Ramos (cell line): ENCODE data around the gene TBXA2R.

Source experiments
- in situ Hi-C: fragments of 300-500 bp; cut with MboI; formaldehyde crosslinking; loops from one replicate; pipeline ENCODE4 v1.14.3; 2022; ENCODE audit warnings: low sequenced_read_pairs; ENCODE audit not compliant: unreplicated experiment

Gene TBXA2R

GRCh38 chr19:3620817-3621547 lies 14.3 kb upstream of the TBXA2R start:
- in situ Hi-C loops: no loop called here

GRCh38 chr19:3620145-3620816 lies 13.6 kb upstream of the TBXA2R start:
- in situ Hi-C loops: no loop called here

GRCh38 chr19:3619631-3620012 lies 12.9 kb upstream of the TBXA2R start:
- in situ Hi-C loops: loop anchor here (10.0 kb wide), 1 partner anchor 75 kb away; no protein-coding TSS in a partner anchor

GRCh38 chr19:3618811-3619630 lies 12.3 kb upstream of the TBXA2R start:
- in situ Hi-C loops: loop anchor here (10.0 kb wide), 1 partner anchor 74 kb away; no protein-coding TSS in a partner anchor

- in situ Hi-C loops: loop anchor here (10.0 kb wide), 1 partner anchor 73 kb away; no protein-coding TSS in a partner anchor
Observed at GRCh38 chr19:3618144-3618810, 11.6 kb upstream of the TBXA2R start.

GRCh38 chr19:3617463-3617862 lies 10.8 kb upstream of the TBXA2R start:
- in situ Hi-C loops: loop anchor here (10.0 kb wide), 1 partner anchor 73 kb away; no protein-coding TSS in a partner anchor

GRCh38 chr19:3615524-3616135 lies 9.0 kb upstream of the TBXA2R start:
- in situ Hi-C loops: loop anchor here (10.0 kb wide), 1 partner anchor 71 kb away; no protein-coding TSS in a partner anchor

GRCh38 chr19:3614858-3615505 lies 8.3 kb upstream of the TBXA2R start:
- in situ Hi-C loops: loop anchor here (10.0 kb wide), 1 partner anchor 70 kb away; no protein-coding TSS in a partner anchor

- in situ Hi-C loops: loop anchor here (10.0 kb wide), 1 partner anchor 69 kb away; no protein-coding TSS in a partner anchor
Observed at GRCh38 chr19:3613818-3614661, 7.4 kb upstream of the TBXA2R start.

- in situ Hi-C loops: loop anchor here (10.0 kb wide), 1 partner anchor 68 kb away; no protein-coding TSS in a partner anchor
Observed at GRCh38 chr19:3612901-3613741, 6.4 kb upstream of the TBXA2R start.

- in situ Hi-C loops: loop anchor here (10.0 kb wide), 1 partner anchor 68 kb away; no protein-coding TSS in a partner anchor
Observed at GRCh38 chr19:3612330-3612729, 5.7 kb upstream of the TBXA2R start.

GRCh38 chr19:3611841-3612240 lies 5.2 kb upstream of the TBXA2R start:
- in situ Hi-C loops: loop anchor here (10.0 kb wide), 1 partner anchor 67 kb away; no protein-coding TSS in a partner anchor

- in situ Hi-C loops: loop anchor here (10.0 kb wide), 1 partner anchor 66 kb away; no protein-coding TSS in a partner anchor
Observed at GRCh38 chr19:3610745-3611717, 4.4 kb upstream of the TBXA2R start.

GRCh38 chr19:3609779-3610719 lies 3.4 kb upstream of the TBXA2R start:
- in situ Hi-C loops: loop anchor here (10.0 kb wide), 1 partner anchor 65 kb away; no protein-coding TSS in a partner anchor
